ENCODE data around the gene TFB2M.

The TFB2M gene

GRCh38 chr1:246503341-246503740, 62.7 kb downstream of the TFB2M start:
- Histone ChIP-seq H3K36me3 (replicated peaks; ENCODE audit: insufficient read depth, low read length) (no peaks in the 10 kb centered on the region), H2AFZ (ENCODE audit: low read length) (no peak overlapping the region), H3K4me3 (ENCODE audit: low read length) (no peak overlapping the region), H3K9me3 (replicated peaks; ENCODE audit: insufficient read depth, low read length) (no peaks in the 10 kb centered on the region), H3K4me2 (ENCODE audit: low read depth, low read length) (no peak overlapping the region), H3K79me2 (ENCODE audit: low read length) (peaks cover 8% of the 10 kb centered on the region), H3K4me1 (ENCODE audit: low read length) (peaks cover 7% of the 10 kb centered on the region), H3K9ac (ENCODE audit: low read length) (no peak overlapping the region), H3F3A (ENCODE audit: insufficient read depth, low read length) (no peaks in the 10 kb centered on the region), H3K27ac (ENCODE audit: low read length) (no peak overlapping the region), H3K27me3 (replicated peaks; ENCODE audit: insufficient read depth, low read length) (no peaks in the 10 kb centered on the region), H3K9me2 (replicated peaks; ENCODE audit: insufficient read depth, low read length) (no peaks in the 10 kb centered on the region), H4K20me1 (ENCODE audit: insufficient read depth, low read length) (no peaks in the 10 kb centered on the region)
- TF ChIP-seq, protein P1, sequence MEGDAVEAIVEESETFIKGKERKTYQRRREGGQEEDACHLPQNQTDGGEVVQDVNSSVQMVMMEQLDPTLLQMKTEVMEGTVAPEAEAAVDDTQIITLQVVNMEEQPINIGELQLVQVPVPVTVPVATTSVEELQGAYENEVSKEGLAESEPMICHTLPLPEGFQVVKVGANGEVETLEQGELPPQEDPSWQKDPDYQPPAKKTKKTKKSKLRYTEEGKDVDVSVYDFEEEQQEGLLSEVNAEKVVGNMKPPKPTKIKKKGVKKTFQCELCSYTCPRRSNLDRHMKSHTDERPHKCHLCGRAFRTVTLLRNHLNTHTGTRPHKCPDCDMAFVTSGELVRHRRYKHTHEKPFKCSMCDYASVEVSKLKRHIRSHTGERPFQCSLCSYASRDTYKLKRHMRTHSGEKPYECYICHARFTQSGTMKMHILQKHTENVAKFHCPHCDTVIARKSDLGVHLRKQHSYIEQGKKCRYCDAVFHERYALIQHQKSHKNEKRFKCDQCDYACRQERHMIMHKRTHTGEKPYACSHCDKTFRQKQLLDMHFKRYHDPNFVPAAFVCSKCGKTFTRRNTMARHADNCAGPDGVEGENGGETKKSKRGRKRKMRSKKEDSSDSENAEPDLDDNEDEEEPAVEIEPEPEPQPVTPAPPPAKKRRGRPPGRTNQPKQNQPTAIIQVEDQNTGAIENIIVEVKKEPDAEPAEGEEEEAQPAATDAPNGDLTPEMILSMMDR (IDR thresholded peaks at IDR 0.05; ENCODE audit: low read length): no peak
- TF ChIP-seq EZH2 (optimal IDR thresholded peaks at IDR 0.05; ENCODE audit: low read depth, low read length) (no peak), EZH2phosphoT487 (IDR thresholded peaks at IDR 0.05; ENCODE audit: low read length) (no peak)
- no peak for DNase-seq

- Histone ChIP-seq H4K20me1 (ENCODE audit: insufficient read depth, low read length) (no peaks in the 10 kb centered on the region), H3K27me3 (replicated peaks; ENCODE audit: insufficient read depth, low read length) (no peaks in the 10 kb centered on the region), H2AFZ (ENCODE audit: low read length) (no peak overlapping the region), H3K9me3 (replicated peaks; ENCODE audit: insufficient read depth, low read length) (no peaks in the 10 kb centered on the region), H3F3A (ENCODE audit: insufficient read depth, low read length) (no peaks in the 10 kb centered on the region), H3K36me3 (replicated peaks; ENCODE audit: insufficient read depth, low read length) (no peaks in the 10 kb centered on the region), H3K27ac (ENCODE audit: low read length) (no peak overlapping the region), H3K4me2 (ENCODE audit: low read depth, low read length) (no peak overlapping the region; the same call in 1 of the 2 replicates), H3K9me2 (replicated peaks; ENCODE audit: insufficient read depth, low read length) (no peaks in the 10 kb centered on the region), H3K4me3 (ENCODE audit: low read length) (no peak overlapping the region), H3K9ac (ENCODE audit: low read length) (no peak overlapping the region), H3K4me1 (ENCODE audit: low read length) (no peaks in the 10 kb centered on the region; the same call in 1 of the 2 replicates), H3K79me2 (ENCODE audit: low read length) (no peaks in the 10 kb centered on the region)
- TF ChIP-seq, protein P1 (IDR thresholded peaks at IDR 0.05; ENCODE audit: low read length): peak; percentile 80
- TF ChIP-seq EZH2phosphoT487 (IDR thresholded peaks at IDR 0.05; ENCODE audit: low read length): no peak
- DNase-seq: peak; percentile 85
Measured at GRCh38 chr1:246497331-246497915, 68.6 kb downstream of the TFB2M start.

GRCh38 chr1:246492611-246493245, 73.3 kb downstream of the TFB2M start:
- no peaks in the 10 kb centered on the region for H3K9me2 ChIP-seq (replicated peaks; ENCODE audit: insufficient read depth, low read length)
- H3K9me3 ChIP-seq (replicated peaks; ENCODE audit: insufficient read depth, low read length): no peaks in the 10 kb centered on the region
- no peaks in the 10 kb centered on the region for H3K27me3 ChIP-seq (replicated peaks; ENCODE audit: insufficient read depth, low read length)
- no peak overlapping the region for H2AFZ ChIP-seq (ENCODE audit: low read length)
- no peaks in the 10 kb centered on the region for H3K36me3 ChIP-seq (replicated peaks; ENCODE audit: insufficient read depth, low read length)
- TF ChIP-seq, protein P1 (IDR thresholded peaks at IDR 0.05; ENCODE audit: low read length): peak; percentile 75
- TF ChIP-seq EZH2 (optimal IDR thresholded peaks at IDR 0.05; ENCODE audit: low read depth, low read length) (no peak), EZH2phosphoT487 (IDR thresholded peaks at IDR 0.05; ENCODE audit: low read length) (no peak)
- peak; percentile 48 for DNase-seq
- no peak overlapping the region for H3K9ac ChIP-seq (ENCODE audit: low read length)
- H3K4me1 ChIP-seq (ENCODE audit: low read length): no peaks in the 10 kb centered on the region; the same call in 1 of the 2 replicates
- H3K27ac ChIP-seq (ENCODE audit: low read length): no peak overlapping the region
- no peaks in the 10 kb centered on the region for H3F3A ChIP-seq (ENCODE audit: insufficient read depth, low read length)
- no peaks in the 10 kb centered on the region for H4K20me1 ChIP-seq (ENCODE audit: insufficient read depth, low read length)
- H3K4me3 ChIP-seq (ENCODE audit: low read length): no peak overlapping the region
- H3K79me2 ChIP-seq (ENCODE audit: low read length): no peaks in the 10 kb centered on the region
- no peak overlapping the region for H3K4me2 ChIP-seq (ENCODE audit: low read depth, low read length)
